Stomach (tissue), 4 donors: Measurements from ENCODE around the gene NR2C1.

Experiments used
- POLR2A ChIP-seq, 4 donors: fragments of 450-650 bp; IDR thresholded peaks; one replicate each; pipeline ENCODE4 v1.6.1; 2016; ENCODE audit warnings: antibody characterized with exemption in 4 of 4, control low read depth in 2 of 4, mild to moderate bottlenecking in 1 of 4, moderate library complexity in 1 of 4
- TF ChIP-seq, protein P1 (sequence below), 7 experiments: fragments of 450-650 bp in 4 of 7; fragments of 200-600 bp in 3 of 7; sonication (generic) in 3 of 7; IDR thresholded peaks; one replicate each; pipeline ENCODE4 v1.5.1; 2016 to 2019; ENCODE audit warnings: antibody characterized with exemption in 7 of 7, control low read depth in 2 of 7, mild to moderate bottlenecking in 1 of 7

DNA sequence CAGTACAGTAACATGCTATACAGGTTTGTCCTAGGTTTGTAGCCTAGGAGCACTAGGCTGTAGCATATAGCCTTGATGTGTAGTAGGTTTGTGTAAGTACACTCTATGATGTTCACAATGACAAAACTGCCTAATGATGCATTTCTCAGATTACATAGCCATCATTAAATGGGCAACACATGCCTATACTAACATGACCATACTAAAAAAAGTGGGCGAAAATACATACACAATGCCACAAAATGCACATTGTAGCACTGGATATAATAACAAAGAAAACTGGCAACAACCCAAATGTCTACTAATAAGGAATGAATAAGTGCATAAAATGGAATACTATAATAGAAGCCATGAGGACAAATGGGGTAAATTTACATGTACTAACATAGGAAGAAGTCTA lies 38.7 kb downstream of the NR2C1 start:
- TF ChIP-seq, protein P1, sequence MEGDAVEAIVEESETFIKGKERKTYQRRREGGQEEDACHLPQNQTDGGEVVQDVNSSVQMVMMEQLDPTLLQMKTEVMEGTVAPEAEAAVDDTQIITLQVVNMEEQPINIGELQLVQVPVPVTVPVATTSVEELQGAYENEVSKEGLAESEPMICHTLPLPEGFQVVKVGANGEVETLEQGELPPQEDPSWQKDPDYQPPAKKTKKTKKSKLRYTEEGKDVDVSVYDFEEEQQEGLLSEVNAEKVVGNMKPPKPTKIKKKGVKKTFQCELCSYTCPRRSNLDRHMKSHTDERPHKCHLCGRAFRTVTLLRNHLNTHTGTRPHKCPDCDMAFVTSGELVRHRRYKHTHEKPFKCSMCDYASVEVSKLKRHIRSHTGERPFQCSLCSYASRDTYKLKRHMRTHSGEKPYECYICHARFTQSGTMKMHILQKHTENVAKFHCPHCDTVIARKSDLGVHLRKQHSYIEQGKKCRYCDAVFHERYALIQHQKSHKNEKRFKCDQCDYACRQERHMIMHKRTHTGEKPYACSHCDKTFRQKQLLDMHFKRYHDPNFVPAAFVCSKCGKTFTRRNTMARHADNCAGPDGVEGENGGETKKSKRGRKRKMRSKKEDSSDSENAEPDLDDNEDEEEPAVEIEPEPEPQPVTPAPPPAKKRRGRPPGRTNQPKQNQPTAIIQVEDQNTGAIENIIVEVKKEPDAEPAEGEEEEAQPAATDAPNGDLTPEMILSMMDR (IDR thresholded peaks at IDR 0.05): no peak
- TF ChIP-seq POLR2A (IDR thresholded peaks at IDR 0.05): no peak
